Activated CD4-positive, alpha-beta T cell treated with anti-CD3 and anti-CD28 coated beads for 24 hours (primary cell): Measurements from ENCODE around the gene BPHL.
"Not testable (repeated sequence)": the region's sequence is repeated elsewhere in the genome, so short reads cannot be mapped to it uniquely, and the experiment has no call there.

ENCODE experiments used
- DNase-seq, 2 donors: peaks; one replicate each; pipeline ENCODE4 v3.0.0-alpha.2; 2020; ENCODE audit warnings: low read depth in 2 of 2

The BPHL gene

GRCh38 chr6:3122823-3123182 is 4.3 kb downstream of the BPHL start:
- no peak for DNase-seq

- no peak for DNase-seq
Measured at GRCh38 chr6:3124667-3125066, 6.2 kb downstream of the BPHL start.

GRCh38 chr6:3125815-3126214 is 7.3 kb downstream of the BPHL start:
- DNase-seq = no peak

GRCh38 chr6:3128356-3129108 is 10.0 kb downstream of the BPHL start:
- DNase-seq = no peak

GRCh38 chr6:3131695-3132094 is 13.2 kb downstream of the BPHL start:
- no peak for DNase-seq

GRCh38 chr6:3133515-3133914 is 15.0 kb downstream of the BPHL start:
- DNase-seq = no peak

- no peak for DNase-seq
Measured at GRCh38 chr6:3135668-3136291, 17.3 kb downstream of the BPHL start.

- no peak for DNase-seq
Measured at GRCh38 chr6:3136292-3137011, 17.9 kb downstream of the BPHL start.

GRCh38 chr6:3137057-3137777 is 18.7 kb downstream of the BPHL start:
- no peak for DNase-seq

- DNase-seq = not testable (repeated sequence)
Measured at GRCh38 chr6:3137873-3138272, 19.4 kb downstream of the BPHL start.

- no peak for DNase-seq
Measured at GRCh38 chr6:3138341-3138740, 19.8 kb downstream of the BPHL start.

- no peak for DNase-seq
Measured at GRCh38 chr6:3139090-3139903, 20.8 kb downstream of the BPHL start.

GRCh38 chr6:3140201-3140600 is 21.7 kb downstream of the BPHL start:
- no peak for DNase-seq

GRCh38 chr6:3142536-3142935 is 24.0 kb downstream of the BPHL start:
- DNase-seq = no peak

GRCh38 chr6:3143158-3143557 is 24.6 kb downstream of the BPHL start:
- no peak for DNase-seq

- DNase-seq = no peak
Measured at GRCh38 chr6:3144571-3144970, 26.1 kb downstream of the BPHL start.

- no peak for DNase-seq
Measured at GRCh38 chr6:3147914-3148757, 29.6 kb downstream of the BPHL start.

- no peak for DNase-seq
Measured at GRCh38 chr6:3151691-3152090, 33.2 kb downstream of the BPHL start.

- DNase-seq = no peak
Measured at GRCh38 chr6:3152689-3153088, 34.2 kb downstream of the BPHL start.

- not testable (repeated sequence) for DNase-seq
Measured at GRCh38 chr6:3155416-3155815, 36.9 kb downstream of the BPHL start.
